Measurements from ENCODE around the gene LDLRAD2. TPM values are rescaled to one million over a fixed set of nuclear protein-coding genes. Genes with fewer than 3 reads are reported as not detected.
"Not testable (repeated sequence)": the region's sequence is repeated elsewhere in the genome, so short reads cannot be mapped to it uniquely, and the experiment has no call there.

LDLRAD2 gene
- under 0.01 TPM in 1 of 2 replicates, not detected in the other for total RNA-seq

DNA sequence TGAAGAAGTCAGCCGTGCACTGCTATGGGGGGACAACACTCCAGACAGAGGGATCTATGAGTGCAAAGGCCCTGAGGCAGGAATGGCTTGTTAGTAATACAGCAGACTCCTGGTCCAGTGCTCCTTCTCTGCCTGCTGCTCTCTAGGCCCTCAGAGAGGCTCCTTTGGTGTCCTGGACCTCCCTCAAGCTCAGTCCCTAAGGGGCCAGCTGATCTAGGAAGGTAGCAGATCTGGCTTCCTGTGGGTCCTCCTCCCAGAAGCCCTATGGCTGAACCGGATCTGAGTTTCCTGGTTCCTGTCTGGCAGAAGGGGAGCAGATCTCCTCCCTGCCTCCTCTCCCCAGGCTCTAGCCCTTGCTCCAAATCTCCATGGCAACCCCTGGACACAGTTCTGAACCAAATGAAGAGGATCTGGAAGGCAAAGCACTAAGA lies at the start of gene LDLRAD2:
Gene LDLRAD2 (plus strand): TSS at position 391 of the 431 bp plus-strand sequence. CDS start 187 bp downstream, outside the sequence.
- peak in 1 of 2 donors; percentile 61 for DNase-seq (ENCODE audit: low read depth in 2 of 2)

- no peak for DNase-seq (ENCODE audit: low read depth in 2 of 2)
Observed at GRCh38 chr1:21763236-21763635, 48.8 kb upstream of the LDLRAD2 start.

DNA sequence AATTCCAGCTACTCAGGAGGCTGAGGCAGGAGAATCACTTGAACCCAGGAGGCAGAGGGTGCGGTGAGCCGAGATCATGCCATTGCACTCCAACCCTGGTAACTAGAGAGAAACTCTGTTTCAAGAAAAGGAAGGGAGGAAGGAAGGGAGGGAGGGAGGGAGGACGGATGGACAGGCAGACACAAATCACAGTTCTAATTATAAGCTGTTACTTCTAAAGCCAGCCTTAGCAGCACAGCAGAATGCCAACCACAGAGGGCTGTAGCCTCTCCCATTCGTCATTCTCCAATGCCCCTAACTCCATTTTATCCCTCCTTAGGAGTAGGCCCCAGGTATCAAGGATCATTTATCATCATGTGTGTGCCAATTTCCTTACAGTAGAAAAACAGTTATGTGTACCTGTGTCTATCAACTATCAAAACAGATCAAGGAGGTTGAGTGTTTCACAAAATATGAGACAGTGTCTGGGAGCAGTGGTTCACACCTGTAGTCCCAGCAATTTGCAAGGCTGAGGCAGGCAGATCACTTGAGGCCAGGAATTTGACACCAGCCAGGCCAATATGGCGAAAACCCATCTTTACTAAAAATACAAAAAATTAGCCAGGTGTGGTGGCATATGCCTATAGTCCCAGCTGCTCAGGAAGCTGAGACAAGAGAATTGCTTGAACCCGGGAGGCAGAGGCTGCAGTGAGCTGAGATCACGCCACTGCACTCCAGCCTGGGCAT lies 48.2 kb upstream of the LDLRAD2 start:
- DNase-seq (ENCODE audit: low read depth in 2 of 2): no peak

DNA sequence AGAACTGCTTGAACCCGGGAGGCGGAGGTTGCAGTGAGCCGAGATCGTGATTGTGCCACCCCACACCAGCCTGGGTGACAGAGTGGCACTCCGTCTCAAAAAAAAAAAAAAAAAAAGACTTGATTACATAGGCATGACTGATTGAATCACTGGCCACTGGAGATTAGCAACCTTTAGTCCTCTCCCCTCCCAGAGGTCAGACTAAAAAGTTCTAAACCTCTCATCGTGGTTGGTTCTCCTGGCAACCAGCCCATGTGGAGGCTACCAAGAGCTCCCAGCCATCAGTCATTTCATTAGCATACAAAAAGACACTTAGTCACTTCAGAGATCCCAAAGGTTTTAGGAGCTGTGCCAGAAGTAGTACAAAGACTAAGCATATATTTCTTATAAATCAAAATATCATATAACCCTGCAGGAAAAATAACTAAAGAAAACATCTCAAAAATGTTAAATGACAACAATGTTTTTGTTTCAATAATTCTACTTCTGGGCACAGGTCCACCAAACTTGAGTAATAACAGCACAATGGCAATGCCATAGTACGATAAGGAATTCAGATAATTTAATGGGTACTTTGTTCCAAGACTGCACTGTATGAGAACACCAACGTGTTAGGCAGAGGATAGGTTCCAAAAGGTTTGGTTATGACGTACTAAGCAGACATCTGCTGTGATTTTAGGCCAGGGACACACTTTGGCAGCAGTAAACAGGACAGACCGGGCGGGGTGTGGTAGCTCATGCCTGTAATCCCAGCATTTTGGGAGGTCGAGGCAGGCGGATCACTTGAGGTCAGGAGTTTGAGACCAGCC lies 47.2 kb upstream of the LDLRAD2 start:
- peak; percentile 83 to 94 for DNase-seq (ENCODE audit: low read depth in 2 of 2)

GRCh38 chr1:21766210-21766609 lies 45.9 kb upstream of the LDLRAD2 start:
- DNase-seq (ENCODE audit: low read depth in 2 of 2): no peak

- not testable (repeated sequence) for DNase-seq (ENCODE audit: low read depth in 2 of 2)
Observed at GRCh38 chr1:21767106-21767505, 45.0 kb upstream of the LDLRAD2 start.

GRCh38 chr1:21770201-21770600 lies 41.9 kb upstream of the LDLRAD2 start:
- no peak for DNase-seq (ENCODE audit: low read depth in 2 of 2)

DNA sequence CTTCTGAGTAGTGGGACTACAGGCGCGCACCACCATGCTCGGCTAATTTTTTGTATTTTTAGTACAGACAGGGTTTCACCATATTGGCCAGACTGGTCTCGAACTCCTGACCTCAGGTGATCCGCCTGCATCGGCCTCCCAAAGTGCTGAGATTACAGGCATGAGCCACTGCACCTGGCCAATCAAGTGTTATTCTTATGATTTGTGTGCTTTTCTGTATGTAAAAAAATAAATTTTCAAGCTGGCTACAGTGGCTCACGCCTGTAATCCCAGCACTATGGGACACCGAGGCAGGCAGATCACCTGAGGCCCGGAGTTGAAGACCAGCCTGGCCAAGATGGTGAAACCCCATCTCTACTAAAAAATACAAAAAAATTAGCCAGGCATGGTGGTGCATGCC lies 41.5 kb upstream of the LDLRAD2 start:
- DNase-seq (ENCODE audit: low read depth in 2 of 2): not testable (repeated sequence)

- DNase-seq (ENCODE audit: low read depth in 2 of 2): not testable (repeated sequence)
Observed at GRCh38 chr1:21771672-21772071, 40.4 kb upstream of the LDLRAD2 start.

GRCh38 chr1:21773585-21773984 lies 38.5 kb upstream of the LDLRAD2 start:
- peak; percentile 55 to 63 for DNase-seq (ENCODE audit: low read depth in 2 of 2)

DNA sequence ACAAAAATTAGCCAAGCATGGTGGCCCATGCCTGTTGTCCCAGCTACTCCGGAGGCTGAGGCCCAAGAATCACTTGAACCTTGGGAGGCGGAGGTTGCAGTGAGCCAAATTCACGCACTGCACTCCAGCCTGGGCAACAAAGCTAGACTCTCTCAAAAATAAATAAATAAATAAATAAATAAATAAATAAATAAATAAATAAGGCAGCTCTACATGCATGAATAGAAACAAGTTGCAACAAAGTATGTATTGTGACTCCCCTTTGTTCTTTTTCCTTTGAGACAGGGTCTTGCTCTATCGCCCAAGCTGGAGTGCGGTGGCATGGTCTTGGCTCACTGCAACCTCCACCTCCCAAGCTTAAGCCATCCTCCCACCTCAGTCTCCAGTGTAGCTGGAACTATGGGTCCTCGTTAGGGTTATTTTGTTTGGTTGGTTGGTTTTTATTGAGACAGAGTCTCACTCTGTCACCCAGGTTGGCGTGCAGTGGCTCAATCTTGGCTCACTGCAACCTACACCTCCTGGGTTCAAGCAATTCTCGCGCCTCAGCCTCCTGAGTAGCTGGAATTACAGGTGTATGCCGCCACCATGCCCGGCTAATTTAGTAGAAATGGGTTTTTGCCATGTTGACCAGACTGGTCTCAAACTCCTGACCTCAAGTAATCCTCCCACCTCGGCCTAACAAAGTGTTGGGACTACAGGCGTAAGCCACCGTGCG lies 37.1 kb upstream of the LDLRAD2 start:
- DNase-seq (ENCODE audit: low read depth in 2 of 2): no peak

DNA sequence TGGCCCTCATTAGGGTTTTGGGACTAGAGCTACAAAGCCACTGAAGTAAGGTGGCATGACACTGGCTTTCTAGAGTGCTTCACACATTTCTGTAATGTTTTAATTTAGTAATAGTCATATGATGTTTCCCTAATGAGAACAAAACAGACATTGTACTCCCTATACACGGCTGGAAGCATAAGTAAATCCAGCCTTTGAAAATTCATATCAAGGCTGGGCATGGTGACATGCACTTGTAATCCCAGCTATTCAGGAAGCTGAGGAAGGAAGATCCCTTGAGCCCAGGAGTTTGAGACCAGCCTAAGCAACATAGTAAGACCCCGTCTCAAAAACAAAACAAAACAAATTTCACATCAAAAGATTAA lies 36.5 kb upstream of the LDLRAD2 start:
- DNase-seq (ENCODE audit: low read depth in 2 of 2): peak; percentile 14 to 28

- DNase-seq (ENCODE audit: low read depth in 2 of 2): no peak
Observed at GRCh38 chr1:21775985-21776562, 36.0 kb upstream of the LDLRAD2 start.

- DNase-seq (ENCODE audit: low read depth in 2 of 2): not testable (repeated sequence)
Observed at GRCh38 chr1:21776925-21777324, 35.1 kb upstream of the LDLRAD2 start.

GRCh38 chr1:21778405-21778727 lies 33.7 kb upstream of the LDLRAD2 start:
- DNase-seq (ENCODE audit: low read depth in 2 of 2): no peak

DNA sequence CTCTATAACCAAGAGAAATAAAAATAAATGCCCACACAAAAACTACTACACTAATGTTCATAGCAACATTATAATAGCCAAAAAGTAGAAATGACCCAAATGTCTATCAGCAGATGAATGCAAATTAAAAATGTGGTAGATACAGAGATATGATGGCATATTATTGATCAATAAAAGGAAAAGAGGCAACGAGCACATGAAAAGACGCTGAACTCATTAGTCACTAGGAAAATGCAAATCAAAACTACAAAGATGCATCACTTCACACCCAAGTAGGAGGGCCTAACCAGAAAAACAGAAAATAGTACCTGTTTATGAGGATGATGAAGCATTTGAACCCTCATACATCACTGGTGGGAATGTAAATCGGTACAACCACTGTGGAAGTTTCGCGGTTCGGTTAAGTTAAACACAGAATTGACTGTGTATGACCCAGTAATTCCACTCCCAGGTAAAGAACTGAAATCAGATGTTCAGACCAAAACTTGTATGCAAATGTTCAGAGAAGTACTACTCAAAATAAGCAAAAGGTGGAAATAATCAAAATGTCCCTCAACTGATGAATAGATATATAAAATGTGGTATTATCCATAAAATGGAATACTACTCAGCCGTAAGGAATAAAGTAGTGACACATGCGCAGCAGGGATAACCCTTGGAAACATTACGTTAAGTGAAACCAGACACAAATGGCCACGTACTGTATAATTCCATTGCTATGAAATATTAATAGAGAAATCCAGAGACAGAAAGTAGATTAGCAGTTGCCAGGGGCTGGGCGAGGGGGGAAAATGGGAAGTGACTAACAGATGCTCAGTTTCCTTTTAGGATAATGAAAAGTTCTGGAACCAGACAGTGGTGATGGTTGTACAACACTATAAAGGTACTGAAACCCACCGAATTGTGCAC lies 32.2 kb upstream of the LDLRAD2 start:
- DNase-seq (ENCODE audit: low read depth in 2 of 2): peak; percentile 91 to 94

GRCh38 chr1:21781815-21782348 lies 30.2 kb upstream of the LDLRAD2 start:
- DNase-seq (ENCODE audit: low read depth in 2 of 2): peak; percentile 73 to 82

GRCh38 chr1:21782349-21782867 lies 29.7 kb upstream of the LDLRAD2 start:
- DNase-seq (ENCODE audit: low read depth in 2 of 2): peak; percentile 81 to 83

DNA sequence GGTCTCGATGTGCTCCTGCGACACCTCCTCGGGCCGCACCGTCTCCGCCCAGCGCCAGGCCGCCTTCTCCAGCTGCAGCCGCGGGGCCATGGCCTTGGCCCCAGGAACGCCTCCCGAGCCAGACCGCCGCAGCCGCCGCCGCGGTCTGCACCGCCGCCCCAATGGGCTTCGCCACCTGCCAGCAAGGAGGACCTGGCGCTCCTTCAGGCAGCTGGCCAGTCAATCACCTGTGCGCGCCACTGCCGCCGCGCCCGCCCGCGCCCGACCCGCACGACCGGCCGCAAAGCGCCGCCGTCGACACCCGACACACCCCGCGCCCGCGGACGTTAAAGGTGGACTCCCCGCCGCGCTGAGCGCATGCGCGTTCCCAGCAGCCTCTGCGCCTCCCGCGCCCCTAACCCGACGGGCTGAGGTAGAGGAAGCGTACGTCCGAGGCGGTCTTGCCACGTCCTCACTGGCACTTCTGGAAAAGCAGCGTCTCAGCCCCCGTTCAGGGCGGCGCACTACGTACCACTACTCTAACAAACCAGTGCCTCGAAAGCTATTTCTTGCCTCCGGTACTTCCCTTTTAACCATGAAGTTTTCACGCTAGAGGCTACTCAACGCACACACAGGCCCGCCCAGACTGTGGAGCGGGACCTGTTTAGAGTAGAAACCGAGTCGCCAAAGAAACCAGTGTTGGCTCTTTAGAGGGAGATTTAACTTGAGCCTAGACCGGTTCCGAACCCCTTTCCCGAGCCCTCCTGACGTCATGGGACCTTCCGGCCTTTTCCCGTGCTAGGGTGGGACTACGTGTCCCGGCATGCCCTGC lies 29.0 kb upstream of the LDLRAD2 start, which contains the start of gene USP48:
Gene USP48 (minus strand): TSS at position 282 of the 811 bp plus-strand sequence. CDS start 192 bp downstream, at position 90.
- peak; percentile 96 to 97 for DNase-seq (ENCODE audit: low read depth in 2 of 2)

Data from lung microvascular endothelial cell (primary cell).